WTC11 (cell line): ENCODE data around the gene SPATA25. TPM values are rescaled to one million over a fixed set of nuclear protein-coding genes. Genes with fewer than 3 reads are reported as not detected.

ENCODE experiments used
- ATAC-seq: fragments of 200-7000 bp; cut with Tn5 transposase; 2 replicates; pipeline ENCODE4 v1.10.0; 2021; ENCODE audit warnings: mild to moderate bottlenecking, moderate library complexity
- CTCF ChIA-PET: fragments of 300-600 bp; sonication (Branson Sonifier 250); formaldehyde crosslinking; loops from one replicate; lab custom pipeline; 2021; ENCODE audit warnings: antibody characterized with exemption; lab: Charles Lee
- POLR2A ChIA-PET: fragments of 350-600 bp; sonication (Branson Sonifier 250); formaldehyde crosslinking; loops from one replicate; lab custom pipeline; 2021; ENCODE audit warnings: antibody characterized with exemption; lab: Charles Lee
- DNase-seq: peaks from one replicate; pipeline ENCODE4 v3.0.0; 2021; ENCODE audit warnings: low spot score
- H3K27ac Mint-ChIP-seq: 2 replicates; pipeline ENCODE4 v1.8.0; 2021; ENCODE audit warnings: mixed read lengths
- H3K27me3 Mint-ChIP-seq: 2 replicates; pipeline ENCODE4 v1.8.0; 2021; ENCODE audit warnings: low read depth, mild to moderate bottlenecking, moderate library complexity, mixed read lengths
- H3K36me3 Mint-ChIP-seq: 2 replicates; pipeline ENCODE4 v1.8.0; 2021; ENCODE audit warnings: mixed read lengths
- H3K4me1 Mint-ChIP-seq: 2 replicates; pipeline ENCODE4 v1.8.0; 2022; ENCODE audit warnings: mixed read lengths
- H3K4me3 Mint-ChIP-seq: 2 replicates; pipeline ENCODE4 v1.8.0; 2021; ENCODE audit warnings: mild to moderate bottlenecking, moderate library complexity, mixed read lengths
- H3K9me3 Mint-ChIP-seq: 2 replicates; pipeline ENCODE4 v1.8.0; 2021; ENCODE audit warnings: mixed read lengths
- CREM ChIP-seq: sonication (generic); formaldehyde crosslinking; IDR thresholded peaks from 2 replicates; pipeline ENCODE4 v1.8.1; 2022; ENCODE audit warnings: mild to moderate bottlenecking, missing genetic modification reagents, moderate library complexity
- ELF4 ChIP-seq: sonication (generic); formaldehyde crosslinking; IDR thresholded peaks from 2 replicates; pipeline ENCODE4 v1.8.1; 2022; ENCODE audit warnings: low read depth, mild to moderate bottlenecking, moderate library complexity, missing genetic modification reagents
- GABPB1 ChIP-seq: sonication (generic); formaldehyde crosslinking; IDR thresholded peaks from 2 replicates; pipeline ENCODE4 v1.8.1; 2023; ENCODE audit warnings: mild to moderate bottlenecking, missing genetic modification reagents
- GTF2I ChIP-seq: fragments of 250-450 bp; sonication (Bioruptor Pico); conservative IDR thresholded peaks from 2 replicates; pipeline ENCODE4 v1.4.0; 2021; ENCODE audit warnings: mild to moderate bottlenecking
- PRDM15 ChIP-seq: sonication (generic); formaldehyde crosslinking; IDR thresholded peaks from 2 replicates; pipeline ENCODE4 v1.8.0; 2022; ENCODE audit warnings: missing genetic modification reagents
- ZNF232 ChIP-seq: sonication (generic); formaldehyde crosslinking; IDR thresholded peaks from 2 replicates; pipeline ENCODE4 v1.8.0; 2022; ENCODE audit warnings: mild to moderate bottlenecking, missing genetic modification reagents
- ZNF263 ChIP-seq: sonication (generic); formaldehyde crosslinking; IDR thresholded peaks from 2 replicates; pipeline ENCODE4 v1.8.1; 2022; ENCODE audit warnings: low read depth, mild to moderate bottlenecking, moderate library complexity, missing genetic modification reagents
- ZNF671 ChIP-seq: fragments of 250-450 bp; sonication (Bioruptor Pico); IDR thresholded peaks from 2 replicates; pipeline ENCODE4 v1.8.0; 2021; ENCODE audit warnings: mild to moderate bottlenecking
- total RNA-seq: library from RNA; stranded (reverse); gene quantifications from 3 replicates; pipeline ENCODE4 v1.2.3, GENCODE V29; 2021
- TF ChIP-seq, protein P1 (sequence below): sonication (generic); formaldehyde crosslinking; IDR thresholded peaks from 2 replicates; pipeline ENCODE4 v1.8.1; 2023; ENCODE audit warnings: mild to moderate bottlenecking, missing genetic modification reagents, moderate library complexity
- TF ChIP-seq, protein P2 (sequence below): sonication (generic); formaldehyde crosslinking; IDR thresholded peaks from 2 replicates; pipeline ENCODE4 v1.8.0; 2023; ENCODE audit warnings: mild to moderate bottlenecking, missing genetic modification reagents
- TF ChIP-seq, protein P3 (sequence below): fragments of 250-450 bp; sonication (Bioruptor Pico); IDR thresholded peaks from 2 replicates; pipeline ENCODE4 v1.9.0; 2021; ENCODE audit warnings: mild to moderate bottlenecking, borderline replicate concordance

The SPATA25 gene
- total RNA-seq, 1 experiment from 2014 or later, result 3.7 TPM

DNA sequence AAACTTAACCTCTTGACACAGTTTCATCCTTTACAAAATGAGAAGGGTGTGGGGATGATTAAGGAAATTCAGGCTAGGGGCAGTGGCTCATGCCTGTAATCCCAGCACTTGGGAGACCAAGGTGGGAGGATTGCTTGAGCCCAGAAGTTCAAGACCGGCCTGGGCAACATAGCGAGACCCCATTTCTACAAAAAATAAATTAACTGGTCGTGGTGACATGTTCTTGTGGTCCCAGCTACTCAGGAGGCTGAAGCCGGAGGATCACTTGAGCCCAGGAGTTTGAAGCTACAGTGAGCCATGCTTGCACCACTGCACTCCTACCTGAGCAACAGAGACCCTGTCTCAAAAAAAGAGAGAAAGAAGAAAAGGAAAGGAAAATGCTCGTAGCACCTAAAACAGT, 21.0 kb downstream of the SPATA25 start (continued):
- TF ChIP-seq, protein P1, sequence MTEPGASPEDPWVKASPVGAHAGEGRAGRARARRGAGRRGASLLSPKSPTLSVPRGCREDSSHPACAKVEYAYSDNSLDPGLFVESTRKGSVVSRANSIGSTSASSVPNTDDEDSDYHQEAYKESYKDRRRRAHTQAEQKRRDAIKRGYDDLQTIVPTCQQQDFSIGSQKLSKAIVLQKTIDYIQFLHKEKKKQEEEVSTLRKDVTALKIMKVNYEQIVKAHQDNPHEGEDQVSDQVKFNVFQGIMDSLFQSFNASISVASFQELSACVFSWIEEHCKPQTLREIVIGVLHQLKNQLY, result no peak

- POLR2A ChIA-PET, result no interaction called here
- peaks cover 12% of the 10 kb centered on the region for H3K4me1 Mint-ChIP-seq
- no peaks in the 10 kb centered on the region for H3K9me3 Mint-ChIP-seq
- H3K4me3 Mint-ChIP-seq, result no peak overlapping the region
- CTCF ChIA-PET, result interaction anchor here (0.8 to 0.9 kb wide), 3 partner anchors 9 to 40 kb away, joined by 3 to 5 read pairs (median 3); no protein-coding TSS in a partner anchor
- peak overlapping the region; percentile 40; the same call in 1 of the 2 replicates for H3K27ac Mint-ChIP-seq
- TF ChIP-seq CREM (CRISPR knock-in tag) (no peak), GABPB1 (CRISPR knock-in tag) (peak; percentile 19; the same call in 1 of the 2 replicates)
- ATAC-seq (no peak), DNase-seq (no peak)
- H3K27me3 Mint-ChIP-seq, result no peaks in the 10 kb centered on the region
- H3K36me3 Mint-ChIP-seq, result no peaks in the 10 kb centered on the region
Observed at GRCh38 chr20:45863543-45864470, 23.6 kb downstream of the SPATA25 start.

DNA sequence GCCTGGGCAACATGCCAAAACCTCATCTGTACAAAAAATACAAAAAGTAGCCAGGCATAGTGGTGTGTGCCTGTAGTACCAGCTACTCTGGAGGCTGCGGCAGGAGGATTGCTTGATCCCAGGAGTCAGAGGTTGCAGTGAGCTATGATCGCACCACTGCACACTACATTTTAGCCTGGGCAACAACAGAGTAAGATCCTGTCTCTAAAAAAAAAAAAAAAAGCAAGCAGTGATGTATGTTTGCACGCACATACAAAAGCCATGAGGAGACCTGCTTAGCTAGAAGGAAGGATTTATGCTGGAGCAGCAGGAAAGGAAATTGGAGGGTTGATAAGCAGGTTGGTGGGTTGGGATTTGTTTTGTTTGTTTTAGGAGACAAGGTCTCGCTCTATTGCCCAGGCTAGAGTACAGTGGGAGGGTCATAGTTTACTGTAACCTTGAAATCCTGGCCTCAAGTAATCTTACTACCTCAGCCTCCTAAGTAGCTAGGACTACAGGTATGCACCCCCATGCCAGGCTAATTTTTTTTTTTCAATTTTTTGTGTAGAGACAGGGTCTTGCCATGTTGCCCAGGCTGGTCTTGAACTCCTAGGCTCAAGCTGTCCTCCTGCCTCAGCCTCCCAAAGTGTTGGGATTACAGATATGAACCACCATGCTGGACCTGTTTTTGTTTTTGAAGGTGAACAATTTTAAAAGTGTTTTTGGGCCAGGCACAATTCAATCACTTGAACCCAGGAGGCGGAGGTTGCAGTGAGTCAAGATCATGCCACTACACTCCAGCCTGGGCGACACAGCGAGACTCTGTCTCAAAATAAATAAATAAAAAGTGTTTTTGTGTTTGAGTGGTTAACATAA, 26.0 kb downstream of the SPATA25 start:
- ATAC-seq (no peak), DNase-seq (no peak)
- H3K4me1 Mint-ChIP-seq, result peaks cover 25% of the 10 kb centered on the region
- H3K4me3 Mint-ChIP-seq, result no peak overlapping the region
- no peaks in the 10 kb centered on the region for H3K9me3 Mint-ChIP-seq
- no peaks in the 10 kb centered on the region for H3K36me3 Mint-ChIP-seq
- CTCF ChIA-PET, result no interaction called here
- peak overlapping the region; percentile 11; the same call in 1 of the 2 replicates for H3K27ac Mint-ChIP-seq
- H3K27me3 Mint-ChIP-seq, result no peaks in the 10 kb centered on the region
- POLR2A ChIA-PET, result no interaction called here
- TF ChIP-seq, protein P2, sequence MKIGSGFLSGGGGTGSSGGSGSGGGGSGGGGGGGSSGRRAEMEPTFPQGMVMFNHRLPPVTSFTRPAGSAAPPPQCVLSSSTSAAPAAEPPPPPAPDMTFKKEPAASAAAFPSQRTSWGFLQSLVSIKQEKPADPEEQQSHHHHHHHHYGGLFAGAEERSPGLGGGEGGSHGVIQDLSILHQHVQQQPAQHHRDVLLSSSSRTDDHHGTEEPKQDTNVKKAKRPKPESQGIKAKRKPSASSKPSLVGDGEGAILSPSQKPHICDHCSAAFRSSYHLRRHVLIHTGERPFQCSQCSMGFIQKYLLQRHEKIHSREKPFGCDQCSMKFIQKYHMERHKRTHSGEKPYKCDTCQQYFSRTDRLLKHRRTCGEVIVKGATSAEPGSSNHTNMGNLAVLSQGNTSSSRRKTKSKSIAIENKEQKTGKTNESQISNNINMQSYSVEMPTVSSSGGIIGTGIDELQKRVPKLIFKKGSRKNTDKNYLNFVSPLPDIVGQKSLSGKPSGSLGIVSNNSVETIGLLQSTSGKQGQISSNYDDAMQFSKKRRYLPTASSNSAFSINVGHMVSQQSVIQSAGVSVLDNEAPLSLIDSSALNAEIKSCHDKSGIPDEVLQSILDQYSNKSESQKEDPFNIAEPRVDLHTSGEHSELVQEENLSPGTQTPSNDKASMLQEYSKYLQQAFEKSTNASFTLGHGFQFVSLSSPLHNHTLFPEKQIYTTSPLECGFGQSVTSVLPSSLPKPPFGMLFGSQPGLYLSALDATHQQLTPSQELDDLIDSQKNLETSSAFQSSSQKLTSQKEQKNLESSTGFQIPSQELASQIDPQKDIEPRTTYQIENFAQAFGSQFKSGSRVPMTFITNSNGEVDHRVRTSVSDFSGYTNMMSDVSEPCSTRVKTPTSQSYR (CRISPR knock-in tag), result no peak
- TF ChIP-seq GTF2I (CRISPR knock-in tag), result no peak
- TF ChIP-seq, protein P3, sequence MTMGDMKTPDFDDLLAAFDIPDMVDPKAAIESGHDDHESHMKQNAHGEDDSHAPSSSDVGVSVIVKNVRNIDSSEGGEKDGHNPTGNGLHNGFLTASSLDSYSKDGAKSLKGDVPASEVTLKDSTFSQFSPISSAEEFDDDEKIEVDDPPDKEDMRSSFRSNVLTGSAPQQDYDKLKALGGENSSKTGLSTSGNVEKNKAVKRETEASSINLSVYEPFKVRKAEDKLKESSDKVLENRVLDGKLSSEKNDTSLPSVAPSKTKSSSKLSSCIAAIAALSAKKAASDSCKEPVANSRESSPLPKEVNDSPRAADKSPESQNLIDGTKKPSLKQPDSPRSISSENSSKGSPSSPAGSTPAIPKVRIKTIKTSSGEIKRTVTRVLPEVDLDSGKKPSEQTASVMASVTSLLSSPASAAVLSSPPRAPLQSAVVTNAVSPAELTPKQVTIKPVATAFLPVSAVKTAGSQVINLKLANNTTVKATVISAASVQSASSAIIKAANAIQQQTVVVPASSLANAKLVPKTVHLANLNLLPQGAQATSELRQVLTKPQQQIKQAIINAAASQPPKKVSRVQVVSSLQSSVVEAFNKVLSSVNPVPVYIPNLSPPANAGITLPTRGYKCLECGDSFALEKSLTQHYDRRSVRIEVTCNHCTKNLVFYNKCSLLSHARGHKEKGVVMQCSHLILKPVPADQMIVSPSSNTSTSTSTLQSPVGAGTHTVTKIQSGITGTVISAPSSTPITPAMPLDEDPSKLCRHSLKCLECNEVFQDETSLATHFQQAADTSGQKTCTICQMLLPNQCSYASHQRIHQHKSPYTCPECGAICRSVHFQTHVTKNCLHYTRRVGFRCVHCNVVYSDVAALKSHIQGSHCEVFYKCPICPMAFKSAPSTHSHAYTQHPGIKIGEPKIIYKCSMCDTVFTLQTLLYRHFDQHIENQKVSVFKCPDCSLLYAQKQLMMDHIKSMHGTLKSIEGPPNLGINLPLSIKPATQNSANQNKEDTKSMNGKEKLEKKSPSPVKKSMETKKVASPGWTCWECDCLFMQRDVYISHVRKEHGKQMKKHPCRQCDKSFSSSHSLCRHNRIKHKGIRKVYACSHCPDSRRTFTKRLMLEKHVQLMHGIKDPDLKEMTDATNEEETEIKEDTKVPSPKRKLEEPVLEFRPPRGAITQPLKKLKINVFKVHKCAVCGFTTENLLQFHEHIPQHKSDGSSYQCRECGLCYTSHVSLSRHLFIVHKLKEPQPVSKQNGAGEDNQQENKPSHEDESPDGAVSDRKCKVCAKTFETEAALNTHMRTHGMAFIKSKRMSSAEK (CRISPR knock-in tag), result no peak
- TF ChIP-seq PRDM15 (CRISPR knock-in tag), result no peak
- TF ChIP-seq ZNF671, result no peak
- no peak for TF ChIP-seq ZNF232 (CRISPR knock-in tag)
- no peak for TF ChIP-seq ELF4
- no peak for TF ChIP-seq ZNF263
- TF ChIP-seq, all 79 proteins: peak for 0
